HepG2 (cell line): ENCODE data around the gene SOCS1. TPM values are rescaled to one million over a fixed set of nuclear protein-coding genes. Genes with fewer than 3 reads are reported as not detected.

ENCODE experiments used
- DMAP1 ChIP-seq: IDR thresholded peaks from 2 replicates; pipeline ENCODE4 v1.6.1; 2016
- GLI4 ChIP-seq: sonication (generic); formaldehyde crosslinking; IDR thresholded peaks from 2 replicates; pipeline ENCODE4 v1.5.1; 2020; ENCODE audit warnings: missing genetic modification reagents, mild to moderate bottlenecking, moderate library complexity, borderline replicate concordance
- GZF1 ChIP-seq: sonication (generic); formaldehyde crosslinking; IDR thresholded peaks from 2 replicates; pipeline ENCODE4 v1.5.1; 2020; ENCODE audit warnings: mild to moderate bottlenecking, missing genetic modification reagents
- HCFC1 ChIP-seq: fragments of 150-350 bp; IDR thresholded peaks from 2 replicates; pipeline ENCODE4 v1.6.1; 2014; ENCODE audit warnings: low read depth, low read length
- KDM5A ChIP-seq: fragments of 200-600 bp; sonication (generic); IDR thresholded peaks from 2 replicates; pipeline ENCODE4 v1.7.0; 2018; ENCODE audit warnings: antibody characterized with exemption, mild to moderate bottlenecking, low read length, borderline replicate concordance
- U2AF2 ChIP-seq: fragments of 200-400 bp; formaldehyde crosslinking; IDR thresholded peaks from 2 replicates; pipeline ENCODE4 v1.6.1; 2017; ENCODE audit warnings: low read depth, mild to moderate bottlenecking, low read length
- ZNF205 ChIP-seq: IDR thresholded peaks from 2 replicates; pipeline ENCODE4 v1.6.1; 2018; ENCODE audit warnings: missing biosample characterization, missing genetic modification reagents
- ZNF263 ChIP-seq: sonication (generic); formaldehyde crosslinking; IDR thresholded peaks from 2 replicates; pipeline ENCODE4 v1.4.0; 2020; ENCODE audit warnings: missing genetic modification reagents
- ZNF441 ChIP-seq: sonication (generic); formaldehyde crosslinking; IDR thresholded peaks from 2 replicates; pipeline ENCODE4 v1.7.0; 2021; ENCODE audit warnings: missing genetic modification reagents, borderline replicate concordance
- ZNF670 ChIP-seq: sonication (generic); formaldehyde crosslinking; IDR thresholded peaks from 2 replicates; pipeline ENCODE4 v1.8.0; 2022; ENCODE audit warnings: mild to moderate bottlenecking, missing genetic modification reagents, borderline replicate concordance
- ZNF746 ChIP-seq: sonication (generic); formaldehyde crosslinking; IDR thresholded peaks from 2 replicates; pipeline ENCODE4 v1.8.0; 2022; ENCODE audit warnings: mild to moderate bottlenecking, missing genetic modification reagents
- polyA plus RNA-seq, 8 experiments: library from polyadenylated mRNA; depleted of rRNA in 3 of 8; stranded (reverse) in 7 of 8; unstranded in 1 of 8; fragments of >200 nt; fragmentation: Illumina TruSeq in 4 of 8; extraction: Trizol in 4 of 8; gene quantifications; 2 replicates each; pipeline versions ENCODE4 v1.2.1 to v1.2.3, GENCODE V29; 2011 to 2016; ENCODE audit warnings: low read depth in 4 of 8, missing spikeins in 1 of 8, mixed read lengths in 1 of 8; ENCODE audit not compliant: insufficient read depth in 1 of 8
- total RNA-seq, 5 experiments: library from RNA; depleted of rRNA; stranded (reverse); fragments of >200 nt; fragmentation: Illumina TruSeq; extraction: Trizol; gene quantifications; 2 replicates each; pipeline ENCODE4 v1.2.3, GENCODE V29; 2016; ENCODE audit warnings: low read depth in 1 of 5
- TF ChIP-seq, protein P1 (sequence below): sonication (generic); formaldehyde crosslinking; IDR thresholded peaks from 2 replicates; pipeline ENCODE4 v1.8.0; 2022; ENCODE audit warnings: low read depth, missing genetic modification reagents
- TF ChIP-seq, protein P2 (sequence below): sonication (generic); formaldehyde crosslinking; IDR thresholded peaks from 2 replicates; pipeline ENCODE4 v1.4.0; 2020; ENCODE audit warnings: missing genetic modification reagents, low read depth, mild to moderate bottlenecking, borderline replicate concordance
- TF ChIP-seq, protein P3 (sequence below): sonication (generic); formaldehyde crosslinking; IDR thresholded peaks from 2 replicates; pipeline ENCODE4 v1.8.0; 2022; ENCODE audit warnings: missing genetic modification reagents, low read depth, mild to moderate bottlenecking, borderline replicate concordance
- TF ChIP-seq, protein P4 (sequence below): sonication (generic); formaldehyde crosslinking; IDR thresholded peaks from 2 replicates; pipeline ENCODE4 v1.5.0; 2020; ENCODE audit warnings: missing genetic modification reagents
- TF ChIP-seq, protein P5 (sequence below): sonication (generic); formaldehyde crosslinking; IDR thresholded peaks from 2 replicates; pipeline ENCODE4 v1.5.0; 2020; ENCODE audit warnings: mild to moderate bottlenecking, missing genetic modification reagents, borderline replicate concordance
- TF ChIP-seq, protein P6 (sequence below): sonication (generic); formaldehyde crosslinking; IDR thresholded peaks from 2 replicates; pipeline ENCODE4 v1.5.1; 2020; ENCODE audit warnings: mild to moderate bottlenecking, missing genetic modification reagents

SOCS1 gene
- total and polyA plus RNA-seq, 2 of the 13 experiments (the other 11 are each of a cell fraction or from before 2014, with no cell fraction given) = 5.3 to 6.3 TPM

DNA sequence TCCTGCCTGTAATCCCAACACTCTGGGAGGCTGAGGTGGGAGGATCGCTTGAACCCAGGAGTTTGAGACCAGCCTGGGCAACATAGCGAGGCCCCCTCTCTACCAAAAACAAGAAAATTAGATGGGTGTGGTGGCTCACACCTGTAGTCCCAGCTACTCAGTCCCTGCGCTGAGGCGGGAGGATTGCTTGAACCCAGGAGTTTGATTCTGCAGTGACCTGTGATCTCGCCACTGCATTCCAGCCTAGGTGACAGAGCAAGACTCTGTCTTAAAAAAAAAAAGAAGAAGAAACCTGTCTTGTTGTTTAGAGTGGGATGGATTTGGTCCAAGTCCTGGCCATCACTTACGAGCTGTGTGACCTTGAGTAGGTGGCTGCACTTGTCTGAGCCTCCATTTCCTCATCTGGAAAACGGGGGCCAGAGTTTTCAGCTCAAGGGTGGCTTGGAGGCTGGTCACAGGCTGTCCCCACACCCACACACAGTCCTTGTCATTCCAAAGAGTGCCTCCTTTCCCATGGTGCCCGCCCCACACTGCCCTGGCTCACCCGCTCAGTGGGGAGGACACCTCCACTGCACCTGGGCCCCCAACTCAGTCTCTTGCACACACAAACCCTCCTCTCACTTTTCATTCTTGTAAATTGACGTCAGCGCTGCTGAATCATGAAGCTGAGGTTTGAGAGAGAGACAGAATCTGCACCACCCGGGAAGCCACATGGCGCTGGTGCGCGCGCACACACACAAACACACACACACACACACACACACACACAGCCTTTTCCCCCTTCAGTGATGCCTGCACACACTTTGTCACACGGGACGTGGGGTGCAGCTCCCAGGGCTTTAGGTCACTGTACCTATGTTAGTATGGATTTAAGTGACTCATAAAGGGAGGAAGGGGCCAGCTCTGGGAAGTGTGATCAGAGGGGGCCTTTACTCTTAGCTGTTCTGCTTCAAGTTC, 4.2 kb downstream of the SOCS1 start (continued):
- TF ChIP-seq, protein P1, sequence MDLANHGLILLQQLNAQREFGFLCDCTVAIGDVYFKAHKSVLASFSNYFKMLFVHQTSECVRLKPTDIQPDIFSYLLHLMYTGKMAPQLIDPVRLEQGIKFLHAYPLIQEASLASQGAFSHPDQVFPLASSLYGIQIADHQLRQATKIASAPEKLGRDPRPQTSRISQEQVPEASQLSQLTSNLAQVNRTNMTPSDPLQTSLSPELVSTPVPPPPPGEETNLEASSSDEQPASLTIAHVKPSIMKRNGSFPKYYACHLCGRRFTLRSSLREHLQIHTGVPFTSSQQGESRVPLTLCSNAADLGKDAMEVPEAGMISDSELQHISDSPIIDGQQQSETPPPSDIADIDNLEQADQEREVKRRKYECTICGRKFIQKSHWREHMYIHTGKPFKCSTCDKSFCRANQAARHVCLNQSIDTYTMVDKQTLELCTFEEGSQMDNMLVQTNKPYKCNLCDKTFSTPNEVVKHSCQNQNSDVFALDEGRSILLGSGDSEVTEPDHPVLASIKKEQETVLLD (CRISPR knock-in tag) = no peak
- TF ChIP-seq ZNF441 (CRISPR knock-in tag) (no peak), GZF1 (CRISPR knock-in tag) (no peak), ZNF205 (CRISPR knock-in tag) (no peak), ZNF670 (no peak), KDM5A (no peak), HCFC1 (no peak), GLI4 (CRISPR knock-in tag) (no peak), ZNF263 (CRISPR knock-in tag) (no peak), U2AF2 (no peak), DMAP1 (CRISPR knock-in tag) (no peak), ZNF746 (CRISPR knock-in tag) (no peak; the same call in 1 of the 2 replicates)
- TF ChIP-seq, protein P2, sequence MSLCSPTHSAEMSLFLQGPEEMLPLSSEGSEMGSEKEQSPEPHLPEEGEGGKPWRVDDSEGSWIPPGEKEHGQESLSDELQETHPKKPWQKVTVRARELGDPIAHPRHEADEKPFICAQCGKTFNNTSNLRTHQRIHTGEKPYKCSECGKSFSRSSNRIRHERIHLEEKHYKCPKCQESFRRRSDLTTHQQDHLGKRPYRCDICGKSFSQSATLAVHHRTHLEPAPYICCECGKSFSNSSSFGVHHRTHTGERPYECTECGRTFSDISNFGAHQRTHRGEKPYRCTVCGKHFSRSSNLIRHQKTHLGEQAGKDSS = no peak
- TF ChIP-seq, protein P3, sequence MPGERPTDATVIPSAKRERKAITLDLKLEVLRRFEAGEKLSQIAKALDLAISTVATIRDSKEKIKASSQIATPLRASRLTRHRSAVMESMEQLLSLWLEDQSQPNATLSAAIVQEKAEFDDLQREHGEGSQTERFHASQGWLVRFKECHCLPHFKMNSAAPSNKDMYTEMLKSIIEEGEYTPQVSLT (CRISPR knock-in tag) = no peak
- TF ChIP-seq, protein P4, sequence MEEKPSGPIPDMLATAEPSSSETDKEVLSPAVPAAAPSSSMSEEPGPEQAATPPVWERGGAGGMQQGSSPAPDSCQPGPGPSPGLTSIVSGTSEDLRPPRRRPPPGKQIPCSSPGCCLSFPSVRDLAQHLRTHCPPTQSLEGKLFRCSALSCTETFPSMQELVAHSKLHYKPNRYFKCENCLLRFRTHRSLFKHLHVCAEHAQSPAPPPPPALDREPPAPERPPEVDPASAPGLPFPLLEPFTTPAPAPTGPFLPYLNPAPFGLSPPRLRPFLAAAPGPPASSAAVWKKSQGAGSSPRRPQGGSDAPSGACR (CRISPR knock-in tag) = no peak
- TF ChIP-seq, protein P5, sequence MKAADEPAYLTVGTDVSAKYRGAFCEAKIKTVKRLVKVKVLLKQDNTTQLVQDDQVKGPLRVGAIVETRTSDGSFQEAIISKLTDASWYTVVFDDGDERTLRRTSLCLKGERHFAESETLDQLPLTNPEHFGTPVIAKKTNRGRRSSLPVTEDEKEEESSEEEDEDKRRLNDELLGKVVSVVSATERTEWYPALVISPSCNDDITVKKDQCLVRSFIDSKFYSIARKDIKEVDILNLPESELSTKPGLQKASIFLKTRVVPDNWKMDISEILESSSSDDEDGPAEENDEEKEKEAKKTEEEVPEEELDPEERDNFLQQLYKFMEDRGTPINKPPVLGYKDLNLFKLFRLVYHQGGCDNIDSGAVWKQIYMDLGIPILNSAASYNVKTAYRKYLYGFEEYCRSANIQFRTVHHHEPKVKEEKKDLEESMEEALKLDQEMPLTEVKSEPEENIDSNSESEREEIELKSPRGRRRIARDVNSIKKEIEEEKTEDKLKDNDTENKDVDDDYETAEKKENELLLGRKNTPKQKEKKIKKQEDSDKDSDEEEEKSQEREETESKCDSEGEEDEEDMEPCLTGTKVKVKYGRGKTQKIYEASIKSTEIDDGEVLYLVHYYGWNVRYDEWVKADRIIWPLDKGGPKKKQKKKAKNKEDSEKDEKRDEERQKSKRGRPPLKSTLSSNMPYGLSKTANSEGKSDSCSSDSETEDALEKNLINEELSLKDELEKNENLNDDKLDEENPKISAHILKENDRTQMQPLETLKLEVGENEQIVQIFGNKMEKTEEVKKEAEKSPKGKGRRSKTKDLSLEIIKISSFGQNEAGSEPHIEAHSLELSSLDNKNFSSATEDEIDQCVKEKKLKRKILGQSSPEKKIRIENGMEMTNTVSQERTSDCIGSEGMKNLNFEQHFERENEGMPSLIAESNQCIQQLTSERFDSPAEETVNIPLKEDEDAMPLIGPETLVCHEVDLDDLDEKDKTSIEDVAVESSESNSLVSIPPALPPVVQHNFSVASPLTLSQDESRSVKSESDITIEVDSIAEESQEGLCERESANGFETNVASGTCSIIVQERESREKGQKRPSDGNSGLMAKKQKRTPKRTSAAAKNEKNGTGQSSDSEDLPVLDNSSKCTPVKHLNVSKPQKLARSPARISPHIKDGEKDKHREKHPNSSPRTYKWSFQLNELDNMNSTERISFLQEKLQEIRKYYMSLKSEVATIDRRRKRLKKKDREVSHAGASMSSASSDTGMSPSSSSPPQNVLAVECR (CRISPR knock-in tag) = no peak
- TF ChIP-seq, protein P6, sequence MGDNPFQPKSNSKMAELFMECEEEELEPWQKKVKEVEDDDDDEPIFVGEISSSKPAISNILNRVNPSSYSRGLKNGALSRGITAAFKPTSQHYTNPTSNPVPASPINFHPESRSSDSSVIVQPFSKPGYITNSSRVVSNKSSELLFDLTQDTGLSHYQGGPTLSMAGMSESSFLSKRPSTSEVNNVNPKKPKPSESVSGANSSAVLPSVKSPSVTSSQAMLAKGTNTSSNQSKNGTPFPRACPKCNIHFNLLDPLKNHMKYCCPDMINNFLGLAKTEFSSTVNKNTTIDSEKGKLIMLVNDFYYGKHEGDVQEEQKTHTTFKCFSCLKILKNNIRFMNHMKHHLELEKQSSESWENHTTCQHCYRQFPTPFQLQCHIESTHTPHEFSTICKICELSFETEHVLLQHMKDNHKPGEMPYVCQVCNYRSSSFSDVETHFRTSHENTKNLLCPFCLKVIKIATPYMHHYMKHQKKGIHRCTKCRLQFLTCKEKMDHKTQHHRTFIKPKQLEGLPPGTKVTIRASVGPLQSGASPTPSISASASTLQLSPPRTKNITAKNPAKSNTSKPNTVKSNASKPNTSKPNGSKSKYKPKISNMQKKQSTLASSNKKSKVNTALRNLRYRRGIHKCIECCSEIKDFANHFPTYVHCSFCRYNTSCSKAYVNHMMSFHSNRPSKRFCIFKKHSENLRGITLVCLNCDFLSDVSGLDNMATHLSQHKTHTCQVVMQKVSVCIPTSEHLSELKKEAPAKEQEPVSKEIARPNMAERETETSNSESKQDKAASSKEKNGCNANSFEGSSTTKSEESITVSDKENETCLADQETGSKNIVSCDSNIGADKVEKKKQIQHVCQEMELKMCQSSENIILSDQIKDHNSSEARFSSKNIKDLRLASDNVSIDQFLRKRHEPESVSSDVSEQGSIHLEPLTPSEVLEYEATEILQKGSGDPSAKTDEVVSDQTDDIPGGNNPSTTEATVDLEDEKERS (CRISPR knock-in tag) = no peak
